Measurements from ENCODE around the gene TPH2.

GRCh38 chr12:71942703-71943102 lies 4.1 kb downstream of the TPH2 start:
- TF ChIP-seq, protein P1, sequence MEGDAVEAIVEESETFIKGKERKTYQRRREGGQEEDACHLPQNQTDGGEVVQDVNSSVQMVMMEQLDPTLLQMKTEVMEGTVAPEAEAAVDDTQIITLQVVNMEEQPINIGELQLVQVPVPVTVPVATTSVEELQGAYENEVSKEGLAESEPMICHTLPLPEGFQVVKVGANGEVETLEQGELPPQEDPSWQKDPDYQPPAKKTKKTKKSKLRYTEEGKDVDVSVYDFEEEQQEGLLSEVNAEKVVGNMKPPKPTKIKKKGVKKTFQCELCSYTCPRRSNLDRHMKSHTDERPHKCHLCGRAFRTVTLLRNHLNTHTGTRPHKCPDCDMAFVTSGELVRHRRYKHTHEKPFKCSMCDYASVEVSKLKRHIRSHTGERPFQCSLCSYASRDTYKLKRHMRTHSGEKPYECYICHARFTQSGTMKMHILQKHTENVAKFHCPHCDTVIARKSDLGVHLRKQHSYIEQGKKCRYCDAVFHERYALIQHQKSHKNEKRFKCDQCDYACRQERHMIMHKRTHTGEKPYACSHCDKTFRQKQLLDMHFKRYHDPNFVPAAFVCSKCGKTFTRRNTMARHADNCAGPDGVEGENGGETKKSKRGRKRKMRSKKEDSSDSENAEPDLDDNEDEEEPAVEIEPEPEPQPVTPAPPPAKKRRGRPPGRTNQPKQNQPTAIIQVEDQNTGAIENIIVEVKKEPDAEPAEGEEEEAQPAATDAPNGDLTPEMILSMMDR (optimal IDR thresholded peaks at IDR 0.05 in 1 of 3, IDR thresholded peaks at IDR 0.05 in 1 of 3, conservative IDR thresholded peaks at IDR 0.05 in 1 of 3; ENCODE audit: extremely low read depth in 1 of 3, insufficient read depth in 2 of 3, low read length in 3 of 3), result no peak
- no peak for TF ChIP-seq EZH2 (IDR thresholded peaks at IDR 0.05; ENCODE audit: low read length)

Measured in keratinocyte (primary cell).